Muscle layer of duodenum (tissue), 2 donors: ENCODE data around the gene NDUFC1.
"Not testable (repeated sequence)": the region's sequence is repeated elsewhere in the genome, so short reads cannot be mapped to it uniquely, and the experiment has no call there.

ENCODE experiments used
- H3K27ac ChIP-seq: one replicate; pipeline ENCODE4 v1.7.0; 2013; ENCODE audit warnings: mild to moderate bottlenecking, low read length
- H3K27me3 ChIP-seq: one replicate; pipeline ENCODE4 v1.7.0; 2013; ENCODE audit warnings: low read depth, mild to moderate bottlenecking, control low read depth, low read length
- H3K36me3 ChIP-seq, 2 donors: one replicate each; pipeline ENCODE4 v1.7.0; 2013; ENCODE audit warnings: low read length in 2 of 2, control low read depth in 1 of 2, mild to moderate bottlenecking in 1 of 2; ENCODE audit not compliant: insufficient read depth in 2 of 2, control insufficient read depth in 1 of 2
- H3K4me1 ChIP-seq, 2 donors: one replicate each; pipeline ENCODE4 v1.7.0; 2013; ENCODE audit warnings: low read length in 2 of 2, mild to moderate bottlenecking in 2 of 2, control low read depth in 1 of 2, moderate library complexity in 1 of 2; ENCODE audit not compliant: insufficient read depth in 2 of 2, control insufficient read depth in 1 of 2
- H3K4me3 ChIP-seq, 2 donors: one replicate each; pipeline ENCODE4 v1.7.0; 2013; ENCODE audit warnings: low read length in 2 of 2, low read depth in 1 of 2, mild to moderate bottlenecking in 1 of 2
- H3K9me3 ChIP-seq, 2 donors: one replicate each; pipeline ENCODE4 v1.7.0; 2013; ENCODE audit warnings: low read length in 2 of 2, control low read depth in 1 of 2, mild to moderate bottlenecking in 1 of 2; ENCODE audit not compliant: control insufficient read depth in 1 of 2
- donor health status: healthy.

The NDUFC1 gene

DNA sequence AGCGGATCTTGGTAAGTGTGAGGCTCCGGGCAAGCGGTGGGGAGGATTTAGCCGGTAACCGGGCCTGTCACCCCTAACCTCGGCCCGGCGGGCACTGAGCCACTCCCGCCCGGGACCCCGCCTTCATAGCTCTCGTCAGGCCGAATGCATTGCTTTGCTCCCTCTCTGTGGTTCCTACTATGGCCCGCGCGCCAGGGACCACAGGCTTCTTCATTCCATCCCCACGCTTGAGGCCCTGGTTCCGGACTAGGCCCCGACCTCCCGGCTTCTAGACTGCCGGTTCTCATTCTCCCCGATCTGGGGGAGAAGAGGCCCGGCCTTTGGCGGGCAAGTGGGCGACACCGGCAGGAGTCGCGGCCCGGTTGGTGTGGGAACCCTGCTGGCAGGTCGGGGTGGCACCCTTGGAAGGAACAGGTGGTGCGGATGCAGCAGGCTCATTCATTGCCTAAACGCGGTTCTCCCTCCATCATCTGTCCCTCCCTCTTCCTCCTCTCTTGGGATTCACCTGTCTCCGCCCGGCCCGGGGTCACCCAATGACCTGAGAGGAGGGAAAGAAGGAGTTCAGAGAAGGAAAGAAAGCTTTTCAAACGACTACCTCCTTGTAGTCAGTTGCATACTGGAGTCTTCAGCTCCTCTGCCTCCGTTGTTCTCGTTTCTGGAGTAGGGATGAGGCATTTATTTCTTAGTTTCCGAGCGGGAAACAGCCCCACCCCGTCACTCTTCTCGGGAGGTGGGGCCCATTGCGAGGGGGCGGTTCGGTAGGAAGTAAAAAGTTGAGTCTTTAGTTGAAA, at the start of gene NDUFC1:
Gene NDUFC1 (minus strand): TSS at position 657 of the 791 bp plus-strand sequence. CDS start 6,679 bp downstream, outside the sequence.
- H3K4me1 ChIP-seq, result peaks cover 3 to 30% of the 10 kb centered on the region in 2 donors
- peak within 1 kb of the TSS; percentile 88 for H3K27ac ChIP-seq
- H3K36me3 ChIP-seq, result peaks cover 0 to 4% of the 10 kb centered on the region in 2 donors

DNA sequence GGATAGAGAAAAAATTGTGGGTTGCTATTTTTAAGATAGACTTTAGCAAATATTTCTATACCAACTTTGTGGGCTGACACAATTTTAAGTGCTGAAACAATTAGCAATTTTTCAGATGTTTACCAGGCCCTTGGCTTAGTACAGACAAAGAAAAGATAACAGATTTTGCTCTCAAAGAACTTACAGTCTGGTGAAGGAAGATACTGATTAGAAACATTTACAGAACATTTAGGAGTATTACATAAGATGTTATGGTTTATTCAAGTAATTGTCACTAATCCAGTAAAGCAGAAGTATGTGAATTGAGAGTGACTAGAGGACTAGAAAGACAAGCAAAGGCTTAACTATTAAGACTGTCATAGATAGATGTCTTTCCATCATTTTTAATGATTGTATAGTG, 35.3 kb upstream of the NDUFC1 start:
- Histone ChIP-seq H3K9me3 (no peaks in the 10 kb centered on the region), H3K4me1 (peaks cover 0 to 2% of the 10 kb centered on the region in 2 donors), H3K4me3 (no peak overlapping the region), H3K36me3 (peaks cover 14 to 16% of the 10 kb centered on the region in 2 donors), H3K27me3 (no peaks in the 10 kb centered on the region), H3K27ac (no peak overlapping the region)

More for the DNA sequence above, at the start of gene NDUFC1:
- Histone ChIP-seq H3K4me3 (peak within 1 kb of the TSS; percentile 70 to 95), H3K27me3 (no peaks in the 10 kb centered on the region), H3K9me3 (no peaks in the 10 kb centered on the region)

DNA sequence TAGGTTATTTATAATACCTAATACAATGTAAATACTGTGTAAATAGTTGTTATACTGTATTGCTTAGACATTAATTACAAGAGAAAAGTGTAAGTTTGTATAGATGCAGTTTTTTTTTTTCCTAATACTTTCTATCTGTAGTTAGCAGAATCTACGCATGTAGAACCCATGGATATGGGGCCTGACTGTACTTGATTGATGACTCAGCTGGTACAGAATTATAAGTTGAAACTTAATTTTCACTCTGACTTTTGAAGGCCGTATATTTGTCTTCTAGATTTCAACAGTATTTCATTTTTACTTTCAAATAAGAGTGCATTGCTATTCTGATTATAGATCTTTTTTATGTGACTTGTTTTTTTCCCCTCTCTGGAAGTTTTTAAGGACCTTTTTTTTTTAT, 30.8 kb upstream of the NDUFC1 start:
- no peaks in the 10 kb centered on the region for H3K9me3 ChIP-seq
- no peak overlapping the region for H3K27ac ChIP-seq
- H3K36me3 ChIP-seq, result peaks cover 0 to 8% of the 10 kb centered on the region in 2 donors
- no peak overlapping the region for H3K4me3 ChIP-seq
- peaks cover 0 to 9% of the 10 kb centered on the region in 2 donors for H3K4me1 ChIP-seq
- H3K27me3 ChIP-seq, result no peaks in the 10 kb centered on the region

DNA sequence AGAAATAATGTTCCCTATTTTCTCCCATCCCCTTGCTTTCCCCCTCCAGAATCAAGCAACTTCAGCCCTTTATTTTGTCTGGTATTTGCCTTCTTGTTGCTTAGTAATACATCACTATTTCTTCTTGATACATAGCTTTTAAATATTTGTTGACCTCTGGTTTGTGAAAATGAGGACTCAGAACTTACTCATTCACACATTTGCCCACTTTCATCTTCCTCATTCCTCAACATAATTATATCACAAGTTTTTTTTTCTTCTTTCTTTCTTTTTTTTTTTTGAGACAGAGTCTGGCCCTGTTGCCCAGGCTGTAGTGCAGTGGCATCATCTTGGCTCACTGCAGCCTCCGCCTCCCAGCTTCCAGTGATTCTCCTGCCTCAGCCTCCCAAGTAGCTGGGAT, 28.9 kb upstream of the NDUFC1 start:
- Histone ChIP-seq H3K27me3 (no peaks in the 10 kb centered on the region), H3K4me1 (peaks cover 0 to 7% of the 10 kb centered on the region in 2 donors), H3K36me3 (peaks cover 0 to 7% of the 10 kb centered on the region in 2 donors), H3K9me3 (no peaks in the 10 kb centered on the region), H3K27ac (no peak overlapping the region), H3K4me3 (no peak overlapping the region)

DNA sequence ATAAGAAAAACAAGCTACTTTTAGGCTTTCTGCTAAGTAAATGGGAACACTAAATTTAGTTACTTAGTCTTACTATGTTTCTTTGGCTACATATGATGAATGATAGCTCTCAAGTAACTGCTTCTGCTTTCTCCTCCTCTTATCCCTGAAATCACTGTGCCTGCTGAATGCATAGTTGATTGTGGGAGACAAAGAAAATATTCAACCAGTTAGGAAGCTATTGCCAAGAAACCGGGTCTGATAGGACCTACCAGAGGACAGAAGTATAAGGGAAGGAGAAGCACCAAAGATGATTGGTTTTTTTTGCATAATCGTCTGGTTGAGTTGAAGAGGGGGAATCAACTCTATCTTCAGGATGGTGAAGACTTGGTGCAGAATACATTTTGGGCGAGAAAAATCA, 28.0 kb upstream of the NDUFC1 start:
- Histone ChIP-seq H3K9me3 (no peaks in the 10 kb centered on the region), H3K4me1 (peaks cover 0 to 7% of the 10 kb centered on the region in 2 donors), H3K36me3 (peaks cover 0 to 7% of the 10 kb centered on the region in 2 donors), H3K27ac (no peak overlapping the region), H3K4me3 (no peak overlapping the region), H3K27me3 (no peaks in the 10 kb centered on the region)

GRCh38 chr4:139329665-139330200, 27.5 kb upstream of the NDUFC1 start:
- Histone ChIP-seq H3K27me3 (no peaks in the 10 kb centered on the region), H3K36me3 (peaks cover 0 to 7% of the 10 kb centered on the region in 2 donors), H3K4me3 (no peak overlapping the region), H3K27ac (no peak overlapping the region), H3K9me3 (no peaks in the 10 kb centered on the region), H3K4me1 (peaks cover 0 to 12% of the 10 kb centered on the region in 2 donors)

- Histone ChIP-seq H3K9me3 (no peaks in the 10 kb centered on the region), H3K4me1 (peaks cover 0 to 19% of the 10 kb centered on the region in 2 donors), H3K27me3 (no peaks in the 10 kb centered on the region), H3K27ac (no peak overlapping the region), H3K36me3 (no peaks in the 10 kb centered on the region), H3K4me3 (no peak overlapping the region)
Observed at GRCh38 chr4:139324620-139325019, 22.3 kb upstream of the NDUFC1 start.

DNA sequence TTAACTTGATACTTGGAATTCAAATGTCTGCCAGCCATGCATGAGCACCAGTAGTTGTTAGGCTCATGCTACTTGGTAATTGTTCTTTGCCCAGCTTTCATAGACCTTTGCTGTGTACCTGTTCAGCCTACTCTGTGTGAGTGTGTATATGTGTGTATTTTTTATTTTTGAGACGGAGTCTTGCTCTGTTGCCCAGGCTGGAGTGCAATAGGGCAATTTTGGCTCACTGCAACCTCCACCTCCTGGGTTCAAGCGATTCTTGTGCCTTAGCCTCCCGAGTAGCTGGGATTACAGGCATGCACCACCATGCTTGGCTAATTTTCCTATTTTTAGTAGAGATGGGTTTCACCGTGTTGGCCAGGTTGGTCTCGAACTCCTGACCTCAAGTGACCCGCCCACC, 20.3 kb upstream of the NDUFC1 start:
- H3K36me3 ChIP-seq, H3K27me3 ChIP-seq, H3K27ac ChIP-seq, H3K4me3 ChIP-seq, H3K9me3 ChIP-seq: not testable (repeated sequence)
- H3K4me1 ChIP-seq, result peaks cover 0 to 19% of the 10 kb centered on the region in 2 donors

GRCh38 chr4:139322070-139322469, 19.8 kb upstream of the NDUFC1 start:
- H3K4me1 ChIP-seq, result peaks cover 0 to 20% of the 10 kb centered on the region in 2 donors
- not testable (repeated sequence) for H3K9me3 ChIP-seq, H3K27ac ChIP-seq, H3K27me3 ChIP-seq, H3K36me3 ChIP-seq, H3K4me3 ChIP-seq

- Histone ChIP-seq H3K9me3 (no peaks in the 10 kb centered on the region), H3K27ac (no peak overlapping the region), H3K4me3 (no peak overlapping the region), H3K27me3 (no peaks in the 10 kb centered on the region), H3K4me1 (peaks cover 9 to 16% of the 10 kb centered on the region in 2 donors), H3K36me3 (no peaks in the 10 kb centered on the region)
Observed at GRCh38 chr4:139319571-139319970, 17.3 kb upstream of the NDUFC1 start.

DNA sequence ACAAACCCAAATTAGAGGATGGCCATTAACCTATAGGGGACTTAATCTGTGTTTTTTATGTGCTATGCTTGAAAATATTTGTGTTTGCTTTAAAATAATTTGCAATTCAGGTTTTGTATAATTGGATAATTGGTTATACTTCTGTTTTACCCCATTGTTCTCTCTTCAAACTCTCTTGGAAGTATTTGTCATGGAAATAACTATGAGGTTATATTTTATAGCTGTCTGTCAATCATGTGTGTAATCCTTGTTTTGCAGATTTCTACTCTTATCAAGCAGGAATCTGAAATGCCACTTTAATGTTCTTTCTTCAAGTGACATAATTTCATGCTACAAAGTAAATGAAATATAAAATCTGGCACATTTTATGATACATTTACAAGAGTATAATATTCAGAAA, 15.4 kb upstream of the NDUFC1 start:
- Histone ChIP-seq H3K4me3 (no peak overlapping the region), H3K4me1 (peaks cover 9 to 12% of the 10 kb centered on the region in 2 donors)

More for the DNA sequence above, 15.4 kb upstream of the NDUFC1 start:
- H3K9me3 ChIP-seq, result no peaks in the 10 kb centered on the region
- no peak overlapping the region for H3K27ac ChIP-seq
- H3K36me3 ChIP-seq, result no peaks in the 10 kb centered on the region
- no peaks in the 10 kb centered on the region for H3K27me3 ChIP-seq
